ENCODE results near the gene CCSER1. TPM values are rescaled to one million over a fixed set of nuclear protein-coding genes. Genes with fewer than 3 reads are reported as not detected.

CCSER1 gene
- total and polyA plus RNA-seq, 2 of the 8 experiments (the other 6 are each of a cell fraction or from before 2014, with no cell fraction given): 0.26 to 0.84 TPM

- Histone ChIP-seq H3K4me3 (ENCODE audit: extremely low read depth in 1 of 4, insufficient read depth in 2 of 4, low read depth in 3 of 4, low read length in 4 of 4) (no peak overlapping the region), H3K4me2 (ENCODE audit: insufficient read depth in 1 of 2, low read depth in 2 of 2, low read length in 2 of 2) (no peak overlapping the region), H4K8ac (ENCODE audit: extremely low read depth, insufficient read depth, low read length) (no peak overlapping the region), H3K9me3 (ENCODE audit: insufficient read depth in 2 of 2, low read depth in 1 of 2, low read length in 1 of 2) (no peaks in the 10 kb centered on the region), H3K14ac (ENCODE audit: insufficient read length) (no peak overlapping the region), H2BK20ac (ENCODE audit: low read length) (no peak overlapping the region), H3K4ac (replicated peaks; ENCODE audit: insufficient read length, low read depth, low read length) (no peak overlapping the region), H3K4me1 (replicated peaks in 1 of 4; ENCODE audit: control insufficient read depth in 3 of 4, insufficient read depth in 4 of 4, low read length in 3 of 4) (peaks cover 0 to 5% (median under 1%) of the 10 kb centered on the region in 4 experiments; a peak in 3 of 7 replicates), H3K23ac (ENCODE audit: insufficient read length) (no peak overlapping the region), H3K18ac (ENCODE audit: extremely low read depth, low read length) (no peak overlapping the region), H2AFZ (ENCODE audit: low read length) (no peak overlapping the region), H2BK5ac (ENCODE audit: low read depth, low read length) (no peak overlapping the region), H2AK5ac (ENCODE audit: low read depth, low read length) (no peak overlapping the region), H4K5ac (ENCODE audit: insufficient read length, low read depth, low read length) (peak overlapping the region; percentile 27), H2BK15ac (ENCODE audit: low read length) (no peak overlapping the region), H3K9ac (replicated peaks in 1 of 4; ENCODE audit: extremely low read depth in 1 of 4, low read depth in 3 of 4, low read length in 3 of 4) (no peak overlapping the region), H2BK120ac (replicated peaks; ENCODE audit: low read depth, low read length) (no peak overlapping the region), H4K91ac (replicated peaks; ENCODE audit: insufficient read length, low read length) (no peak overlapping the region), H3K56ac (replicated peaks; ENCODE audit: insufficient read length, low read depth, low read length) (no peak overlapping the region), H3K23me2 (ENCODE audit: low read depth, low read length) (no peaks in the 10 kb centered on the region), H2BK12ac (ENCODE audit: low read depth, low read length) (no peak overlapping the region), H3K27ac (ENCODE audit: low read depth, low read length) (no peak overlapping the region), H3K36me3 (ENCODE audit: control insufficient read depth in 2 of 4, insufficient read depth in 4 of 4, low read length in 3 of 4) (no peaks in the 10 kb centered on the region), H3K79me1 (ENCODE audit: low read depth, low read length) (no peaks in the 10 kb centered on the region), H4K20me1 (replicated peaks in 1 of 2; ENCODE audit: control insufficient read depth in 1 of 2, insufficient read depth in 2 of 2, low read length in 2 of 2) (no peaks in the 10 kb centered on the region), H3K27me3 (replicated peaks in 1 of 4; ENCODE audit: control insufficient read depth in 3 of 4, extremely low read depth in 1 of 4, insufficient read depth in 3 of 4, low read length in 3 of 4) (no peaks in the 10 kb centered on the region), H3K79me2 (ENCODE audit: control insufficient read depth in 1 of 2, insufficient read depth in 2 of 2, low read length in 2 of 2) (no peaks in the 10 kb centered on the region)
- FAIRE-seq (no peak), DNase-seq (ENCODE audit: low read depth in 1 of 2, low spot score in 2 of 2) (no peak)
- ChIA-PET CTCF (ENCODE audit: partially characterized antibody) (interaction anchor here (0.5 to 0.8 kb wide), 2 partner anchors 16 to 349 kb away, joined by 3 to 5 read pairs; no protein-coding TSS in a partner anchor), POLR2A (ENCODE audit: partially characterized antibody) (no interaction called here)
- no peak for TF ChIP-seq POLR2A (IDR thresholded peaks at IDR 0.05; ENCODE audit: control extremely low read depth in 1 of 2, low read depth in 2 of 2, low read length in 2 of 2)
- no peak for TF ChIP-seq ASH2L (IDR thresholded peaks at IDR 0.05; ENCODE audit: low read length)
- TF ChIP-seq FOSL1 (IDR thresholded peaks at IDR 0.05; ENCODE audit: insufficient read depth, low read depth, low read length): no peak
- no peak for TF ChIP-seq ZNF274 (IDR thresholded peaks at IDR 0.05; ENCODE audit: borderline replicate concordance, extremely low read depth, low read length)
- TF ChIP-seq GTF2F1 (IDR thresholded peaks at IDR 0.05; ENCODE audit: borderline replicate concordance, low read depth, low read length): no peak
- no peak for TF ChIP-seq SIRT6 (IDR thresholded peaks at IDR 0.05; ENCODE audit: low read length)
- TF ChIP-seq CBX8 (IDR thresholded peaks at IDR 0.05; ENCODE audit: borderline replicate concordance, low read depth, low read length): no peak
- TF ChIP-seq SP4 (IDR thresholded peaks at IDR 0.05; ENCODE audit: low read length): no peak
- WGBS, 2 experiments (ENCODE audit: extremely low coverage in 1 of 2, insufficient coverage in 1 of 2, insufficient read length in 1 of 2, insufficient replicate concordance in 2 of 2, low coverage in 1 of 2, low lambda C conversion rate in 2 of 2, missing lambda C conversion rate in 1 of 2): 40% methylated on average over 2 of the region's 2 CpGs; no CpG with 5 or more reads in 1 of the 2 experiments
These were observed 1469.5 kb downstream of the CCSER1 start for GRCh38 chr4:91596718-91597117.
